A549 treated with RU486 at 1 μM for 4 hours (cell line): ENCODE data around the gene ATP5PO. TPM values are rescaled to one million over a fixed set of nuclear protein-coding genes. Genes with fewer than 3 reads are reported as not detected.

ENCODE experiments used
- total RNA-seq: library from RNA; stranded (reverse); fragments of 200-300 nt; extraction: Qiagen RNA extraction; gene quantifications from 5 replicates; pipeline ENCODE4 v1.2.3, GENCODE V29; 2022; ENCODE audit warnings: low read depth

Gene ATP5PO, protein sequence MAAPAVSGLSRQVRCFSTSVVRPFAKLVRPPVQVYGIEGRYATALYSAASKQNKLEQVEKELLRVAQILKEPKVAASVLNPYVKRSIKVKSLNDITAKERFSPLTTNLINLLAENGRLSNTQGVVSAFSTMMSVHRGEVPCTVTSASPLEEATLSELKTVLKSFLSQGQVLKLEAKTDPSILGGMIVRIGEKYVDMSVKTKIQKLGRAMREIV
- total RNA-seq, result 135 to 176 TPM (median 153 TPM) in 5 replicates

DNA sequence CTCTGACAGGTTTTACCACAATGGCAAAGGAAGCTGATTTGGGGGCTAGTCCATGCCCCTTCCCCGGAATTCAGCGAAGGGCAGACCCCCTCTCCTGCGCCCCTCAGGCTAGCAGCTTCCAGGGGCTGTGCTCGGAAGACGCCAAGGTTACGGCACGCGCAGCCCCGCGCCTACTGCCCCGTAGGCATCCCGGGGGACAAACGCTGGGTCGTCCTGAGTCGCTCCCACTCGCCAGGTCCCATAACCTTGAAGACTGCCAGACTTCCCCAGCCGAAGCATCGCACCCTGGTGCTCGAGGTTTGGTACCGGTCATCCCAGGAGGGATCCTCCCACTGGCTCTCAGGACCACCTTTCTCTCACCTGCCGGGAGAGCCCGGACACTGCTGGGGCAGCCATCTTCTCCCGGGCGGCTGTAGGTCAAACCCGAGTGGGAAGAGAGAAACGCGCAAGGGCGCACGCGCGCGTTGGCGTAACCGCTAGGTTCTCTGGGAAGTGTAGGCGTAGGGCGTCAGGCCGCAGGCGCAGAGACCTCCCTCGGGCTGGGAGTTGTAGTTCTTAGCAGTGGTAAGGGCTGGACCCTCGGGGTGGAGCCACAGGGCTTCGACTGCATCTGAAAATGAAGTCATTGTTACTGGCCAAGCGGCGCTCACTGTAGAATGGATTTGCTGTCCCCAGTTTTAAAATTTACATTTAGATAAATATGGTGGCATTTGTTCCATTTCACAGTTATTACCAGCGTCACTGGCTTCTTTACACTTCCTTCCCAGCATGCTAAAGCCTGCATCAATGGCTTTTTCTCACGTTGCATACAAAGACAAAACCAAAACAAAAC is at the start of gene ATP5PO:
Gene ATP5PO (minus strand): TSS at position 437 of the 832 bp plus-strand sequence. CDS start 41 bp downstream, at position 396.

Other genes starting within 250 kb of the ATP5PO start
- 40.3 to 51.2 TPM (median 44.6 TPM) in 5 replicates for gene MRPS6, start 157.8 kb upstream of the ATP5PO start, total RNA-seq
- 1.1 to 4.0 TPM (median 3.6 TPM) in 5 replicates for gene SLC5A3, start 157.8 kb upstream of the ATP5PO start, total RNA-seq